ENCODE data around the gene FGF18.

Gene FGF18

DNA sequence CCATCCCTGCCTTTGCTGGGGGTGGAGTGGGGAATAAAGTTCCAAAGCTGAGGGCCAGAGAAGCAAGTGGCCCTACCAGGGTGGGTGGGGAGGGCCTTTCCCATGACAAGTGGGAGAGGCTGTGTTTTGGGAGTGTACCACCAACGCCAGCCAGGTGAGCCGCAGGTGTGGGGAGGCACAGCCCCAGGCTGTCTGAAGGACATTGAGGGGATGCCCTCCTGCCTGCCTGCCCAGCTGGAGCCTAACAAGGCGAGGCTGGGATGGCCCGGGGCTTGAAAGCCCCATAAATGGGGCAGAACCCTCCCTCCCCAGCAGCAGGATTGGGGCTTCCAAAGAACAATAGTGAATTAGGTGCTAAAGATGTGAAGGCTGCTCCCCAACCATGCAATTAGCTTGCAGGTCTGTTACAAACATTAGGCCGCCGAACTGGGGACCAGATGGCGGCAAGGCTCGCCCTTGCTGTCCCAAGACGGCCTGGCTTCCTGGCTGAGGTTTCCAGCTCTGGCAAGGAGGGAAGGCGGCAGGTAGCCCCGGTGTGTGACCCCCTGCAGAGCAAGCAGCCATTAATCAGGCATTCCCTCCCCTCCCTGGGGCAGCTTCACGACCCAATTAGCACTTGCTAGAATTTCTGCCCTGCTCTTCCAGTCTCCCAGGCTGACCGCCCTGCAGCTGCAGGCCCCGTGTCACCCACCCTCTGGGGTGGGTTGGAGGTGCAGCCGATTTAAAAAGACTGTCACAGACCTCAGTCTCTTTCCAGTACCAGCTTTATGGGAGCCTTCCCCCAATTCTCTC lies 42.9 kb downstream of the FGF18 start:
- TF ChIP-seq, protein P1, sequence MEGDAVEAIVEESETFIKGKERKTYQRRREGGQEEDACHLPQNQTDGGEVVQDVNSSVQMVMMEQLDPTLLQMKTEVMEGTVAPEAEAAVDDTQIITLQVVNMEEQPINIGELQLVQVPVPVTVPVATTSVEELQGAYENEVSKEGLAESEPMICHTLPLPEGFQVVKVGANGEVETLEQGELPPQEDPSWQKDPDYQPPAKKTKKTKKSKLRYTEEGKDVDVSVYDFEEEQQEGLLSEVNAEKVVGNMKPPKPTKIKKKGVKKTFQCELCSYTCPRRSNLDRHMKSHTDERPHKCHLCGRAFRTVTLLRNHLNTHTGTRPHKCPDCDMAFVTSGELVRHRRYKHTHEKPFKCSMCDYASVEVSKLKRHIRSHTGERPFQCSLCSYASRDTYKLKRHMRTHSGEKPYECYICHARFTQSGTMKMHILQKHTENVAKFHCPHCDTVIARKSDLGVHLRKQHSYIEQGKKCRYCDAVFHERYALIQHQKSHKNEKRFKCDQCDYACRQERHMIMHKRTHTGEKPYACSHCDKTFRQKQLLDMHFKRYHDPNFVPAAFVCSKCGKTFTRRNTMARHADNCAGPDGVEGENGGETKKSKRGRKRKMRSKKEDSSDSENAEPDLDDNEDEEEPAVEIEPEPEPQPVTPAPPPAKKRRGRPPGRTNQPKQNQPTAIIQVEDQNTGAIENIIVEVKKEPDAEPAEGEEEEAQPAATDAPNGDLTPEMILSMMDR (IDR thresholded peaks at IDR 0.05; ENCODE audit: low read depth, low read length), result no peak
- in situ Hi-C loops (cut with HindIII; ENCODE audit: low sequenced_read_pairs), result no loop called here
- no peak for DNase-seq (ENCODE audit: low read depth, low spot score)
- no peak overlapping the region for H3K4me3 ChIP-seq (ENCODE audit: low read depth, low read length)

DNA sequence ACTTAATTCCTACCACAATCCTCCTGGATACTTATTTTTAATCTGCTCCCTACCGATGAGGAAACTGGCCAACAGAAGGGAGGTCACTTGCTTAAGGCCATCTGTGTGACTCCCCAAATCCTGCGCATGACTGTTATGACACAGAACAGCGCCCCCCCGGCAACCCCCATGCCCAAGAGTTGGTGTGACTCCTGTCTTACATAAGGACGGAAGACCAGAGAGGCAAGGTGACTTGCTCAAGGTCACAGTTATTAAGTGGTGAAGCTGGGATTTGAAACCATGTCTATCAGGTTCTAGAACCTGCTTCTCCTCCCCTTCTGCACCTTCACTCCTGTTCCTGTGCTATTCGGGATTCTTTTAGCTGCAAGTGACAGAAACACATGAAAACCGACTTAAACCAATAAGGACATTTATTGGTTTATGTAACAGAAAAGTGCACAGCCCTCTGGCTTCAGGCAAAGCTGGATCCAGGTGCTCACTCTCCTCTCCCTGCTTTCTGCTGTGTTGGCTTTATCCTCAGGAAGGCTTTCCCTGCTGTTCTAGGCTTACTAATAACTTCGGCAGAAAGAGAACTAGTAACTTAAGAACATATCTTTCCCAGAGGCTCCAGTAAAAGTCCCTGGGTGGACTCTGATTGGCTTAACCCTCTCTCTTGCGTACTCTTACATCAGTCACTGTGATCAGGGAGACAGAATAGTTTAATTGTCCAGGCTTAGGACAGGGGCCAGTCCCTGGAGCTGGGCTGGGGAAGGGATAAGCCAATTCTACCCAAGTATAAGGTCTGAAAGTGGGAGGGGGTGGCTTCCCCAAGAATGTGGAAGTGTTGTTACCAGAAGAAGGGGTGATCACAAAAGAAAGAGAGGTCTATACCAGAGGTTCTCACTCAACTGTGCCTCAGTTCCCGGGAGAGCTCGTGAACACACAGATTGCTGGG lies 43.7 kb downstream of the FGF18 start:
- H3K4me3 ChIP-seq (ENCODE audit: low read depth, low read length), result no peak overlapping the region
- in situ Hi-C loops (cut with HindIII; ENCODE audit: low sequenced_read_pairs), result no loop called here
- DNase-seq (ENCODE audit: low read depth, low spot score), result no peak
- TF ChIP-seq, protein P1 (IDR thresholded peaks at IDR 0.05; ENCODE audit: low read depth, low read length), result no peak

DNA sequence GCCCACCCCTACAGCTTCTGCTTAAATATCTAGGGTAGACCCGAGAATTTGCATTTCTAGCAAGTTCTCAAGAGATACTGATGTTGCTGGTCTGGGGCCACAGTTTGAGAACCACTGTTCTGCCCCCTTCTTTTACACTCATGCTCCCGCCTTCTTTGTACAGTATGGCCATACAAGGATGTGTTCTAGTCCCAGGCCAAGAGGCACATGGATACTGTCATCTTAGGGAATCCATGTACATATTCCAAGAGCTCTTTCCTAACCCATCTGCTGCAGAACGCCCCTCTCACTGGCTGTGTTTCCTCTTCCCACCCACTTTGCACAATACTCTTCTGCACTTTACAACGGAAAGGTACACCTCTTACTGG lies 44.4 kb downstream of the FGF18 start:
- H3K4me3 ChIP-seq (ENCODE audit: low read depth, low read length), result no peak overlapping the region
- in situ Hi-C loops (cut with HindIII; ENCODE audit: low sequenced_read_pairs), result no loop called here

DNA sequence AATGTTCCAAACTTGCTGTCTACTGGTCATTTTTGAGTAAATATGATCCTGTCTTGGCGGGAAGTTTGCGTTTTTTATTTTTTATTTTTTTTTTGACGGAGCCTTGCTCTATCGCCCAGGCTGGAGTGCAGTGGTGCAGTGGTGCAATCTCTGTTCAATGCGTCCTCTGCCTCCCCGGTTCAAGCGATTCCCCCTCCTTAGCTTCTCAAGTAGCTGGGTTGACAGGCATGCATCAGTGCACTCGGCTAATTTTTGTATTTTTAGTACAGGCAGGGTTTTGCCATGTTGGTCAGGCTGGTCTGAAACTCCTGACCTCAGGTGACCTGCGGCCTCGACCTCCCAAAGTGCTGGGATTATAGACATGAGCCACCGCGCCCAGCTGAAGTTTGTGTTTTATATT lies 45.4 kb downstream of the FGF18 start:
- in situ Hi-C loops (cut with HindIII; ENCODE audit: low sequenced_read_pairs), result no loop called here
- no peak for DNase-seq (ENCODE audit: low read depth, low spot score)
- TF ChIP-seq, protein P1 (IDR thresholded peaks at IDR 0.05; ENCODE audit: low read depth, low read length), result no peak
- H3K4me3 ChIP-seq (ENCODE audit: low read depth, low read length), result no peak overlapping the region

More for the DNA sequence above, 44.4 kb downstream of the FGF18 start:
- no peak for DNase-seq (ENCODE audit: low read depth, low spot score)
- TF ChIP-seq, protein P1 (IDR thresholded peaks at IDR 0.05; ENCODE audit: low read depth, low read length), result no peak

DNA sequence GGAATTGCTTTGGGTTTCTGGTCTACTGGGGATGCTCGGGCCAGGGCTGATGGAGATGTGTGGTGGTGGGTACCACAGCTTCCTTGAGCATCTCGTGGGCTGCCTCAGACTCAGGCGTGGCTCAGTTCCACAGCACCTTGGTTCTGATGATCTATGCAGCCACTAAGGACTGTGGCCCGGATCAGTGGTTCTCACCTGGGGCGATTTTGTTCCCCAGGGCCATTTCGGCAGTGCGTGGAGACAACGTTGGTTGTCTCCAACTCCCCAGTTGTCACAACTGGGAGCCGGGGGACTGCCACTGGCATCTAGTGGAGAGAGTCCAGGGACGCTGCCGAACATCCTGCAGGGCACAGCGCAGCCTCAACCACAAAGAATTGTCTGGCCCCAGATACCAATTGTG lies 47.7 kb downstream of the FGF18 start:
- TF ChIP-seq, protein P1 (IDR thresholded peaks at IDR 0.05; ENCODE audit: low read depth, low read length), result no peak
- in situ Hi-C loops (cut with HindIII; ENCODE audit: low sequenced_read_pairs), result no loop called here
- no peak for DNase-seq (ENCODE audit: low read depth, low spot score)
- H3K4me3 ChIP-seq (ENCODE audit: low read depth, low read length), result no peak overlapping the region

DNA sequence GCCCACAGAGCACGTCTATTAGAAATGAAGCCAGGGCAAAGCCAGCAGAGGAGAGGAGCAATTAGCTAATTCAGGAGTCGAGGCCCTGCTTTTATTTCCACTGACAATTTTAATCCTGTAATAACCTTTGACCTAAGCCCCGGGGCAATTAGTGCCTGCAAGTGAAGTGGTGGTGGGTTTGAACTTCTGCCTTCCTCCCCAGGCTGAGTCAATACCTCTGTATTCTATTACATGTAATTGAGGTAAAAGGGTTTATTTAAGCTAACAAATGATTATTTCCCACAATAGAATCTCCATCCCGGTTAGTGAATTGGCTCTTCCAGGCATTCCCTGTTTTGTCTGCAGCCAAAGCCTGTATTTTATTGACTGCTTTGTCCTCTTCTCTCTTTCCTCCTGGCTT lies 49.9 kb downstream of the FGF18 start:
- TF ChIP-seq, protein P1 (IDR thresholded peaks at IDR 0.05; ENCODE audit: low read depth, low read length), result no peak
- no peak for DNase-seq (ENCODE audit: low read depth, low spot score)
- no peak overlapping the region for H3K4me3 ChIP-seq (ENCODE audit: low read depth, low read length)
- in situ Hi-C loops (cut with HindIII; ENCODE audit: low sequenced_read_pairs), result no loop called here
